SK-N-SH (cell line): ENCODE measurements around the gene GBA3. TPM values are rescaled to one million over a fixed set of nuclear protein-coding genes. Genes with fewer than 3 reads are reported as not detected.

Source experiments
- CTCF ChIA-PET: fragments of 300-600, 350-600 bp; formaldehyde crosslinking; extraction: SDS; loops from one replicate; lab custom pipeline; 2021; lab: Yijun Ruan, JAX
- POLR2A ChIA-PET: fragments of 350-600 bp; sonication (Branson Sonifier 250); formaldehyde crosslinking; extraction: SDS; loops from one replicate; lab custom pipeline; 2020; ENCODE audit warnings: antibody characterized with exemption, inconsistent platforms; lab: Yijun Ruan, JAX
- DNase-seq: peaks from one replicate; pipeline ENCODE4 v3.0.0; 2012
- H2AFZ ChIP-seq: fragments of 200-600 bp; sonication (generic); 2 replicates; pipeline ENCODE4 v1.8.1; 2016; ENCODE audit warnings: antibody characterized with exemption, mild to moderate bottlenecking, low read depth
- H3F3A ChIP-seq: fragments of 200-600 bp; sonication (generic); replicated peaks from 2 replicates; pipeline ENCODE3; 2016; ENCODE audit warnings: antibody characterized with exemption, mild to moderate bottlenecking; ENCODE audit not compliant: insufficient read depth
- H3K27ac ChIP-seq, 2 experiments: fragments of 200-500 bp in 1 of 2; fragments of 200-600 bp in 1 of 2; sonication (Bioruptor generic) in 1 of 2; sonication (generic), shearing (Covaris generic) in 1 of 2; 2 replicates each; pipeline versions ENCODE4 v1.5.1 to v1.6.1; 2014 to 2016; ENCODE audit warnings: low read depth in 2 of 2, inconsistent platforms in 1 of 2, low read length in 1 of 2, mild to moderate bottlenecking in 1 of 2, mixed read lengths in 1 of 2
- H3K27me3 ChIP-seq: fragments of 200-600 bp; sonication (generic), shearing (Covaris generic); 2 replicates; pipeline ENCODE4 v1.6.1; 2016; ENCODE audit warnings: mixed run types; ENCODE audit not compliant: insufficient read depth
- H3K36me3 ChIP-seq, 2 experiments: fragments of 200-500 bp in 1 of 2; fragments of 200-600 bp in 1 of 2; sonication (Bioruptor generic) in 1 of 2; sonication (generic) in 1 of 2; replicated peaks in 1 of 2; 2 replicates each; pipeline versions ENCODE3 to v1.5.1; 2014 to 2016; ENCODE audit warnings: low read length in 1 of 2, mild to moderate bottlenecking in 1 of 2; ENCODE audit not compliant: insufficient read depth in 2 of 2, control insufficient read depth in 1 of 2
- H3K4me1 ChIP-seq, 2 experiments: fragments of 200-500 bp in 1 of 2; fragments of 200-600 bp in 1 of 2; sonication (Bioruptor generic) in 1 of 2; sonication (generic), shearing (Covaris generic) in 1 of 2; 2 replicates each; pipeline versions ENCODE4 v1.5.1 to v1.6.1; 2014 to 2016; ENCODE audit warnings: low read depth in 1 of 2, low read length in 1 of 2, mixed run types in 1 of 2; ENCODE audit not compliant: insufficient read depth in 2 of 2, control insufficient read depth in 1 of 2
- H3K4me2 ChIP-seq: fragments of 200-600 bp; sonication (generic), shearing (Covaris generic); 2 replicates; pipeline ENCODE4 v1.6.1; 2017; ENCODE audit warnings: mixed run types
- H3K4me3 ChIP-seq, 2 experiments: fragments of 200-500 bp in 1 of 2; fragments of 200-600 bp in 1 of 2; sonication (Bioruptor generic) in 1 of 2; sonication (generic), shearing (Covaris generic) in 1 of 2; 2 replicates each; pipeline versions ENCODE4 v1.5.1 to v1.8.1; 2014 to 2016; ENCODE audit warnings: low read depth in 2 of 2, inconsistent platforms in 1 of 2, low read length in 1 of 2, mild to moderate bottlenecking in 1 of 2, mixed read lengths in 1 of 2, moderate library complexity in 1 of 2
- H3K79me2 ChIP-seq: fragments of 200-600 bp; sonication (generic); 2 replicates; pipeline ENCODE4 v1.8.1; 2017; ENCODE audit warnings: mild to moderate bottlenecking; ENCODE audit not compliant: insufficient read depth
- H3K9ac ChIP-seq: fragments of 200-600 bp; sonication (generic); 2 replicates; pipeline ENCODE4 v1.6.1; 2017; ENCODE audit warnings: mixed run types
- H3K9me2 ChIP-seq: fragments of 200-600 bp; sonication (generic); 2 replicates; pipeline ENCODE4 v1.6.1; 2017; ENCODE audit warnings: mixed run types
- H3K9me3 ChIP-seq: fragments of 200-600 bp; sonication (generic); 2 replicates; pipeline ENCODE4 v1.6.1; 2017; ENCODE audit warnings: mixed run types, mild to moderate bottlenecking, moderate library complexity
- H4K20me1 ChIP-seq: fragments of 200-600 bp; sonication (generic); 2 replicates; pipeline ENCODE4 v1.6.1; 2017; ENCODE audit warnings: mild to moderate bottlenecking, mixed run types; ENCODE audit not compliant: insufficient read depth
- CTCF ChIP-seq: fragments of 200-600 bp; sonication (generic); IDR thresholded peaks from 2 replicates; pipeline ENCODE4 v1.6.1; 2017; ENCODE audit warnings: antibody characterized with exemption, mild to moderate bottlenecking, moderate library complexity
- ELF1 ChIP-seq: IDR thresholded peaks from 2 replicates; pipeline ENCODE4 v1.4.0; 2012
- EP300 ChIP-seq, 2 experiments: IDR thresholded peaks; 2 replicates each; pipeline versions ENCODE4 v1.4.0 to v1.6.1; 2012; ENCODE audit warnings: borderline replicate concordance in 1 of 2, low read depth in 1 of 2, low read length in 1 of 2
- EZH2phosphoT487 ChIP-seq: fragments of 200-600 bp; sonication (generic); IDR thresholded peaks from 2 replicates; pipeline ENCODE4 v1.6.1; 2017; ENCODE audit warnings: low read depth, mixed run types, mild to moderate bottlenecking, antibody characterized with exemption, moderate library complexity, borderline replicate concordance
- FOXJ3 ChIP-seq: sonication (generic); formaldehyde crosslinking; IDR thresholded peaks from 2 replicates; pipeline ENCODE4 v1.5.1; 2020; ENCODE audit warnings: mild to moderate bottlenecking, missing genetic modification reagents
- GABPA ChIP-seq: IDR thresholded peaks from 2 replicates; pipeline ENCODE4 v1.4.0; 2012; ENCODE audit warnings: low read depth, mild to moderate bottlenecking
- GATA2 ChIP-seq: sonication (generic); formaldehyde crosslinking; IDR thresholded peaks from 2 replicates; pipeline ENCODE4 v1.5.0; 2020; ENCODE audit warnings: mild to moderate bottlenecking, missing genetic modification reagents
- IRF3 ChIP-seq: fragments of 150-350 bp; IDR thresholded peaks from 2 replicates; pipeline ENCODE4 v1.6.1; 2016; ENCODE audit warnings: mild to moderate bottlenecking, low read depth, low read length
- JUND ChIP-seq: IDR thresholded peaks from 2 replicates; pipeline ENCODE4 v1.4.0; 2012
- MAX ChIP-seq: IDR thresholded peaks from 2 replicates; pipeline ENCODE4 v1.4.0; 2012; ENCODE audit warnings: low read depth
- NRF1 ChIP-seq: IDR thresholded peaks from 2 replicates; pipeline ENCODE4 v1.6.1; 2012; ENCODE audit warnings: low read depth, mild to moderate bottlenecking, low read length
- RCOR1 ChIP-seq: fragments of 150-350 bp; IDR thresholded peaks from 2 replicates; pipeline ENCODE4 v1.6.1; 2017; ENCODE audit warnings: antibody characterized with exemption, low read length
- REST ChIP-seq: IDR thresholded peaks from 2 replicates; pipeline ENCODE4 v1.6.1; 2012; ENCODE audit warnings: mild to moderate bottlenecking, low read depth, low read length, moderate library complexity
- RXRA ChIP-seq: IDR thresholded peaks from 2 replicates; pipeline ENCODE4 v1.4.0; 2012; ENCODE audit warnings: low read depth, mild to moderate bottlenecking, borderline replicate concordance
- SIN3A ChIP-seq: IDR thresholded peaks from 2 replicates; pipeline ENCODE4 v1.6.1; 2012; ENCODE audit warnings: low read depth, mild to moderate bottlenecking, low read length, moderate library complexity, borderline replicate concordance
- SMC3 ChIP-seq: IDR thresholded peaks from 2 replicates; pipeline ENCODE4 v1.6.1; 2012; ENCODE audit warnings: low read depth, low read length, improper control_type of control experiment
- TEAD4 ChIP-seq: IDR thresholded peaks from 2 replicates; pipeline ENCODE4 v1.4.0; 2012; ENCODE audit warnings: mild to moderate bottlenecking, borderline replicate concordance; ENCODE audit not compliant: insufficient read depth
- WGBS: methylation state at CpG from one replicate; pipeline ENCODE4 v1.1.6; 2017; ENCODE audit warnings: low lambda C conversion rate; 5-methylcytosine and 5-hydroxymethylcytosine counted together
- polyA plus RNA-seq, 3 experiments: library from polyadenylated mRNA; depleted of rRNA; stranded (reverse); fragments of >200 nt; gene quantifications; 2 replicates each; pipeline ENCODE4 v1.2.3, GENCODE V29; 2012

GBA3 gene
- polyA plus RNA-seq, 1 of the 3 experiments (the other 2 are of a cell fraction) = not detected

- ChIA-PET POLR2A (no interaction called here), CTCF (no interaction called here)
- no peak overlapping the region for H3K4me3 ChIP-seq
- no peaks in the 10 kb centered on the region; the same call in 1 of the 2 replicates for H3K27me3 ChIP-seq
- no peaks in the 10 kb centered on the region for H3K9me3 ChIP-seq
- H3K27ac ChIP-seq = no peak overlapping the region
- no peak overlapping the region for H3K4me2 ChIP-seq
- DNase-seq = no peak
- no peaks in the 10 kb centered on the region for H4K20me1 ChIP-seq
- no peaks in the 10 kb centered on the region for H3F3A ChIP-seq
- H2AFZ ChIP-seq = no peak overlapping the region
- TF ChIP-seq MAX = no peak
- no peak for TF ChIP-seq EP300 (IDR thresholded peaks at IDR 0.05; ENCODE audit: borderline replicate concordance in 1 of 2, low read depth in 1 of 2, low read length in 1 of 2)
- no peak for TF ChIP-seq REST
- TF ChIP-seq GABPA = no peak
- no peak for TF ChIP-seq EZH2phosphoT487
- no peak for TF ChIP-seq FOXJ3 (CRISPR knock-in tag)
- no peak for TF ChIP-seq JUND
- no peak for TF ChIP-seq IRF3
- TF ChIP-seq NRF1 = no peak
- TF ChIP-seq GATA2 = no peak
- no peak for TF ChIP-seq ELF1
- no peak for TF ChIP-seq SIN3A
- no peak for TF ChIP-seq RCOR1
- TF ChIP-seq SMC3 = no peak
- no peak for TF ChIP-seq CTCF
- no peak for TF ChIP-seq RXRA
- no peak for TF ChIP-seq TEAD4
- H3K36me3 ChIP-seq = no peaks in the 10 kb centered on the region
- H3K9me2 ChIP-seq = no peaks in the 10 kb centered on the region
- no peak overlapping the region for H3K9ac ChIP-seq
- WGBS = 0% methylated on average over 1 of the region's 1 CpG
- no peaks in the 10 kb centered on the region for H3K4me1 ChIP-seq
- no peaks in the 10 kb centered on the region for H3K79me2 ChIP-seq
Observed at GRCh38 chr4:22745234-22745633, 52.5 kb downstream of the GBA3 start.
